Fibroblast of skin of abdomen (primary cell): ENCODE results near the gene NPHS1.
"Not testable (repeated sequence)": the region's sequence is repeated elsewhere in the genome, so short reads cannot be mapped to it uniquely, and the experiment has no call there.

Source experiments
- DNase-seq: peaks from one replicate; pipeline ENCODE4 v3.0.0-alpha.2; 2013

The NPHS1 gene

DNA sequence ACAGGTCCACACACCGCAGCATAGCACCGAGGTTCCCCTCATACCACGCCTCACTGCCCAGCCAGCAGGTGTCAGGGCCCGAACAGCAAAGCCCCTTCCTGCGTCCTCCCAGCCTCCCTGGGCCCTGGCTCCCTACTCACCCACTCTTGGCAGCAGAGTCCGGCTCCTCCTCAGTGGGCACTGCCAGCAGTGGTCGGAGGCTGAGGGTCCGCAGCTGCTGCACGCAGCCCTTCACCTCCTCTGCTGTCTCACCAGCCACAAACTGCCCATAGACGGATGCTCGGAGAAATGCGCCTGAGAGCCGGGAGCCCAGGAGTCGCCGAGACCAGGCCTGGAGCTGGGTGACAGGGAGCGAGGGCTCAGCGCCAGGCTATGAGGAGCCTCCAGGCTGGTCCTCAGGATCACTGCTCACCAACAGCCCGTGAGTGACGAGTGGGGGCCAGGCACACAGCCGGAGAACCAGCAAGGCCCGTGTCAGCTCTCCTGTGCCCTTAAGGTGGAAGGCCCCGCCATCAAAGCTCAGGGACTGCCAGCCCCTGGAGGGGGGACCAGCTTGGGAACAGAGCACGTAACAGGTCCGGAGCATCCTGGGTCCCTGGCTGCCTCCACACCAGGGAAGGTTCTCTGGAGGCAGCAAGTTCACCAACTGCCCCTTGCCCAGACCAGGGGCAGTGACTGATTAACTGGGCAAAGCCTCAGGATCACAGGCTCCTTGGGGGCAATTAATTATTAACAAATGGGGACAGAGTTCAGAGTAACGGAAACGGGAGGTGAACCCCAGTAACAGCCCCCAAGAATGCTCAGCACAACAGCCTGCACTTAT lies 39.9 kb downstream of the NPHS1 start, which contains the start of gene PRODH2:
TSS of gene PRODH2 (minus strand) at position 626 of the 823 bp plus-strand sequence. CDS start at position 586, 40 bp downstream.
- no peak for DNase-seq

DNA sequence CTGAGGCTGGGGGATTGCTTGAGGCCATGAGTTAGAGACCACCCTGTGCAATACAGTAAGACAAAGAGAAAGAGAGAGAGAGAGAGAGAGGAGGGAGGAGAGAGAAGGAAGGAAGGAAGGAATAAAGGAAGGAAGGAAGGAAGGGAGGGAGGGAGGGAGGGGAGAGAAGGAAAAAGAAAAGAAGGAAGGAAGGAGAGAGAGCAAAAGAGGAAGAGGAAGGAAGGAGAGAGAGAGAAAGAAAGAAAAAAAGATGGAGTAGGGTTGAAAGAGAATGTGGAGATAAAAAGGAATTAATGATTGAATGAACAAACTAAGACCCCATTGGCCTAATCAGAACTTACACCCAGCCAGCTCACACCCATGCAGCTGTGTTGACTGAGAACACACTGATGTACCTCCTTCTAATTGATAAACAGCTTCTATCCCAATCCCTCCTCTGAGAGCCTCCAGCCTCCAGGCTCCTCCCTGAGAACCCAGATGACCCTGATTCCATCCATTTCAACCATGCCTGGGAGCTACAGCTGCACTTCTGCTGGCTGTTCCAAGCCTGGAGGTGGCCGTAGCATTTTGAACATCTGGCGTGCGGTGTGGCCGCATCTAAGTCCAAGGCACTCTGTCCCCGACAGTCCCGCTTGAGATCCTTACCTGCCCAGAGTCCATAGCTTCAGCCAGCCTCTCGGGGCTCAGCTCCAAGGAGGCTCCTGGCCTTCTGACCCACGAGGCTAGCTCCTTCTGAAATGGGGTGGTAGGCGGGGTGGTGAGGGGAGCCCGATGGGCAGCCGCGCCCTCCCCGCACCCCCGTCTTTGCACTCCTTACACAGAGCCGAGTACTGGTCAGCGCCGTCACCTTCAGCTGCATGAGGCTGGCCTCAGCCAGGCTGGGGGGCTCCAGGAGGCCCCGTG lies 40.7 kb downstream of the NPHS1 start:
- no peak for DNase-seq

DNA sequence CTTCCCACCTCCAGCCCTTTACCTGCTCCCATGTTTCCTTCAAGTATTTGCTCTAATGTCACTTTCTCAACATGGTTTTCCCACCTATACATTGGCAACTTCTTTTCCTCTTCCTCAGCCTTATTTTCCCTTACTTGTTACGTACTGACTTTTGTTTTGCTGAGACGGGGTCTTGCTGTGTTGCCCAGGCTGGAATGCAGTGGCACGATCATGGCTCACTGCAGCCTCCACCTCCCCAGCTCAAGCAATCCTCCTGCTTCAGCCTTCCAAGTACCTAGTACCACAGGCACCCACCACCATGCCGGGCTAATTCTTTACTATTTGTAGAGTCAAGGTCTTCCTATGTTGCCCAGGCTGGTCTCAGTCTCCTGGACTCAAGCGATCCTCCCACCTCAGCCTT lies 44.7 kb downstream of the NPHS1 start:
- no peak for DNase-seq

DNA sequence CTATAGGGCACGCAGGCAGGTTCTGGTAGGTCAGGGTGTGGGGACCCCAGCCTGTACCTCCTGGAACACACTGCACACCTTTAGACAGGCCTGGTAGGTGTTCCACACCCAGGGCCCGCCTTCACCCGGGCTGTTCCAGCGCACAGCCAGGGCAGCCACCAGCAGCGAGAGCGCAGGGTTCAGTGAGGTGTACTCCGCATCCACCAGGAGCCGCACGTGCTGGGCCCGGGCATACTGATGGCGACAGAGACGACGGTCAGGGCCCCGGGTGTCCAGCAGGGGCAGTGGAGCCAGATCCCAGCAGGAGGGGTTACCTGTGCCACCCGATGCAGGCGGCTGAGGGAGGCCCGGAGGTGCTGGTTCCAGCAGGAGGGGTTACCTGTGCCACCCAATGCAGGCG lies 45.7 kb downstream of the NPHS1 start:
- no peak for DNase-seq

GRCh38 chr19:35805526-35806102 lies 46.7 kb downstream of the NPHS1 start:
- no peak for DNase-seq

- DNase-seq: no peak
Measured at GRCh38 chr19:35801828-35802227, 50.5 kb downstream of the NPHS1 start.

GRCh38 chr19:35797663-35798062 lies 54.6 kb downstream of the NPHS1 start:
- no peak for DNase-seq

GRCh38 chr19:35796645-35797542 lies 55.4 kb downstream of the NPHS1 start:
- no peak for DNase-seq

- DNase-seq: not testable (repeated sequence)
Measured at GRCh38 chr19:35795564-35795963, 56.7 kb downstream of the NPHS1 start.

GRCh38 chr19:35793381-35794165 lies 58.7 kb downstream of the NPHS1 start:
- DNase-seq: no peak

GRCh38 chr19:35792888-35793287 lies 59.4 kb downstream of the NPHS1 start:
- DNase-seq: no peak

DNA sequence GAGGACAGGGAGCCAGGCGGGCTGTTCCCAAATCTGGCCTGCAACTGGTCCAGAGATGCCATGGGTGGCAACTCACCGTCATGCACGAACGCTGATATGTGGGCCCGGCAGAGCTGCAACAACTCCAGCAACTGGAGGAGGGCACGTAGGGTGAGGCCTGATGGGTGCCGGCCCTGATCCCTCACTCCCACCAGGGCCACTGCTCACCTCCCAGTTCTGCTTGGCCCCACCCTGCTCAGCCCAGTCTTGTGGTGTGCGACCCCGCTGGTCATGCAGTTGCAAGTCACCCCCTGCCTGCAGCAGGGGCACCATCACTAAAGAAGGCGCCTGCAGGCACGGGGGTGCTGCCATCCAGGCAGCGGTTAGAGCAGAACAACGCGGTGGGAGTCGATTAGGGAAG lies 60.0 kb downstream of the NPHS1 start:
- DNase-seq: no peak

GRCh38 chr19:35791814-35792279 lies 60.5 kb downstream of the NPHS1 start:
- DNase-seq: no peak

DNA sequence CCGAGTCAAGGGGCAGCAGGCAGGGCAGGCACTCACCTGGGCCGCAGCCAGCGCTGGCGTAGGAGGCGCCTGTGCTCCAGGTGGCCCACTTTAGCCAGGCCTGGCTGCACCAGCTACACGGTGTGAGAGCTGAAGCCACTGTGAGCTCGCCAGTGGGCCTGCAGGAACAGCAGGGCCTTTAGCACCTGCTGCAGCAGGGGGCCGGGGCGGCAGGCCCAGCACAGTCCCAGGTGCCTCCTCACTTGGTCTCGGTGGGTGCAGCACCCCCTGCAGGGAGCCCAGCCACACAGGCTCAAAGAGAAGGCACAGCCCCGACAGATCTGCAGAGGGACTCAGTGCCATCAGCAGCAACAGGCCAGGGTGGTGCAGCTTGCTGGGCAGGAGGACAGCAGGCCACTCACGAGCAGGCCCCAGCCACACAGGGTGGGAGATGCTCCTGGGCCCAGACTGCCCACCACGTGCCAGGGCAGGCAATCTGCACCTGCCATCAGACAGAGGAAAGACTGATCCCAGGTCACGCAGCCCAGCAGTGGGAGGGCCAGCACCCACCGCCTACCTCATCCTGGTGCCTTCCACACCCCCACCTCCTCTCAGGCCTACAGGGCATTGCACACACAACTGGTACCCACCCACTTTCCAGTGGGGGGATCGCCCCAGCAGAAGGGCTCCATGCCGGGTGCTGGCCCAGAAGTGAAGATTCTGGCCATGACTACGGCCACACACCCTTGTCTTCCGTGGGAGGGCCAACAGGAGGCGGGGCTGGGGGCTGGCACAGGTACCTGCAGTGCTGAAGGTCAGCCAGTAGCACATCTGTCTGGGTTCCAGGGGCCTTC lies 61.1 kb downstream of the NPHS1 start:
- no peak for DNase-seq

- DNase-seq: no peak
Measured at GRCh38 chr19:35789978-35790944, 62.0 kb downstream of the NPHS1 start.

GRCh38 chr19:35789195-35789977 lies 62.9 kb downstream of the NPHS1 start:
- no peak for DNase-seq

GRCh38 chr19:35788205-35788960 lies 63.9 kb downstream of the NPHS1 start:
- DNase-seq: no peak
